Lung (tissue), 12 donors: ENCODE results near the gene PTGES. TPM values are rescaled to one million over a fixed set of nuclear protein-coding genes. Genes with fewer than 3 reads are reported as not detected.

Source experiments
- ATAC-seq: fragments of 200-7000 bp; cut with Tn5 transposase; one replicate; pipeline ENCODE4 v1.9.1; 2020; ENCODE audit warnings: moderate number of reproducible peaks; ENCODE audit not compliant: insufficient read depth, low FRiP score
- DNase-seq, 3 donors: peaks; one replicate each; pipeline ENCODE4 v3.0.0-alpha.2; 2013 to 2017
- H3K27ac ChIP-seq, 2 donors: one replicate each; pipeline ENCODE4 v1.5.1; 2013; ENCODE audit warnings: mild to moderate bottlenecking in 2 of 2, moderate library complexity in 2 of 2, control low read depth in 1 of 2, inconsistent platforms in 1 of 2, low read depth in 1 of 2, low read length in 1 of 2
- H3K27me3 ChIP-seq, 3 donors: one replicate each; pipeline ENCODE4 v1.5.1; 2013; ENCODE audit warnings: low read length in 2 of 3; ENCODE audit not compliant: control insufficient read depth in 3 of 3, insufficient read depth in 3 of 3
- H3K36me3 ChIP-seq, 4 donors: one replicate each; pipeline ENCODE4 v1.5.1; 2013; ENCODE audit warnings: low read length in 4 of 4, mild to moderate bottlenecking in 1 of 4, moderate library complexity in 1 of 4; ENCODE audit not compliant: control insufficient read depth in 4 of 4, insufficient read depth in 4 of 4
- H3K4me1 ChIP-seq, 5 donors: one replicate each; pipeline ENCODE4 v1.5.1; 2013; ENCODE audit warnings: low read length in 5 of 5, mild to moderate bottlenecking in 2 of 5, moderate library complexity in 1 of 5; ENCODE audit not compliant: control insufficient read depth in 5 of 5, insufficient read depth in 5 of 5
- H3K4me3 ChIP-seq: one replicate; pipeline ENCODE4 v1.5.1; 2013; ENCODE audit warnings: mild to moderate bottlenecking, control low read depth, moderate library complexity
- H3K9ac ChIP-seq, 2 donors: one replicate each; pipeline ENCODE4 v1.5.1; 2013; ENCODE audit warnings: low read length in 2 of 2, control low read depth in 1 of 2; ENCODE audit not compliant: insufficient read depth in 1 of 2
- H3K9me3 ChIP-seq, 4 donors: one replicate each; pipeline ENCODE4 v1.5.1; 2013; ENCODE audit warnings: low read length in 3 of 4, mild to moderate bottlenecking in 1 of 4, moderate library complexity in 1 of 4; ENCODE audit not compliant: control insufficient read depth in 4 of 4, insufficient read depth in 3 of 4
- CTCF ChIP-seq: IDR thresholded peaks from 2 replicates; pipeline ENCODE4 v1.5.1; 2012; ENCODE audit warnings: mild to moderate bottlenecking; ENCODE audit errors: control extremely low read depth, extremely low read depth
- WGBS, 2 donors: extraction: QIAGEN DNeasy Blood & Tissue Kit; methylation state at CpG; one replicate each; pipeline ENCODE4 v1.1.7; 2013; 5-methylcytosine and 5-hydroxymethylcytosine counted together
- polyA plus RNA-seq, 2 donors: library from polyadenylated mRNA; stranded (reverse); fragments of 200-250 nt; gene quantifications; one replicate each; pipeline ENCODE4 v1.2.1, GENCODE V29; 2013
- total RNA-seq, 2 donors: library from RNA; depleted of rRNA in 1 of 2; stranded (reverse); fragments of >200 nt in 1 of 2; gene quantifications; one replicate each; pipeline ENCODE4 v1.2.1, GENCODE V29; 2014 to 2021
- donor health status: control.
- donor health status: control.
- donor health status: Bipolar disorder and iron deficiency.
- donor health status: healthy.
- donor health status: DM: yes; HTN: yes; CAD: no.

Gene PTGES
- total and polyA plus RNA-seq, 4 donors = 8.0 to 19.8 (median 14.0) TPM

GRCh38 chr9:129756191-129756590 lies 3.3 kb upstream of the PTGES start:
- Histone ChIP-seq H3K9me3 (no peaks in the 10 kb centered on the region), H3K9ac (no peak overlapping the region), H3K27ac (no peak overlapping the region), H3K4me3 (no peak overlapping the region), H3K36me3 (no peaks in the 10 kb centered on the region), H3K27me3 (no peaks in the 10 kb centered on the region), H3K4me1 (peaks cover 0 to 26% (median 6%) of the 10 kb centered on the region in 5 donors)
- no peak for DNase-seq
- 93 to 98% methylated on average over 6 of the region's 6 CpGs for WGBS, 2 donors
- TF ChIP-seq CTCF = no peak
- ATAC-seq = no peak

- TF ChIP-seq CTCF = no peak
Measured at GRCh38 chr9:129755151-129755550, 2.3 kb upstream of the PTGES start.

GRCh38 chr9:129751841-129752801 lies 721 bp downstream of the PTGES start:
- no peak for TF ChIP-seq CTCF
- no peaks in the 10 kb centered on the region for H3K27me3 ChIP-seq
- no peak overlapping the region for H3K4me3 ChIP-seq
- H3K9me3 ChIP-seq = no peaks in the 10 kb centered on the region
- peaks cover 0 to 22% (median 6%) of the 10 kb centered on the region in 5 donors for H3K4me1 ChIP-seq
- H3K9ac ChIP-seq = peak overlapping the region in 1 of 2 donors; percentile 60
- DNase-seq (peak; percentile 30 to 68 (median 60)), ATAC-seq (no peak)
- H3K36me3 ChIP-seq = peaks cover 0 to 2% (median 0%) of the 10 kb centered on the region in 4 donors
- H3K27ac ChIP-seq = peak overlapping the region in 1 of 2 donors; percentile 49
- 40 to 58% methylated on average over 31 of the region's 31 CpGs for WGBS, 2 donors

More at GRCh38 chr9:129755151-129755550, 2.3 kb upstream of the PTGES start:
- ATAC-seq (no peak), DNase-seq (no peak)
- H3K27ac ChIP-seq = no peak overlapping the region
- H3K4me1 ChIP-seq = peaks cover 0 to 22% (median 6%) of the 10 kb centered on the region in 5 donors
- no peak overlapping the region for H3K4me3 ChIP-seq
- 88 to 92% methylated on average over 5 of the region's 5 CpGs for WGBS, 2 donors
- no peaks in the 10 kb centered on the region for H3K27me3 ChIP-seq
- H3K9ac ChIP-seq = no peak overlapping the region
- no peaks in the 10 kb centered on the region for H3K9me3 ChIP-seq
- no peaks in the 10 kb centered on the region for H3K36me3 ChIP-seq
